Myocyte (in vitro differentiated cells): ENCODE results near the gene CD47. TPM values are rescaled to one million over a fixed set of nuclear protein-coding genes. Genes with fewer than 3 reads are reported as not detected.

ENCODE experiments used
- DNase-seq: peaks from one replicate; pipeline ENCODE4 v3.0.0-alpha.2; 2012; ENCODE audit warnings: low read depth
- total RNA-seq: library from RNA; depleted of rRNA; stranded (reverse); fragments of >200 nt; gene quantifications from 2 replicates; pipeline ENCODE4 v1.2.3, GENCODE V29; 2014

The CD47 gene
- total RNA-seq, 1 donor from 2014 or later = 74.2 TPM

GRCh38 chr3:108053067-108053466, 37.8 kb downstream of the CD47 start:
- peak; percentile 10 for DNase-seq

DNA sequence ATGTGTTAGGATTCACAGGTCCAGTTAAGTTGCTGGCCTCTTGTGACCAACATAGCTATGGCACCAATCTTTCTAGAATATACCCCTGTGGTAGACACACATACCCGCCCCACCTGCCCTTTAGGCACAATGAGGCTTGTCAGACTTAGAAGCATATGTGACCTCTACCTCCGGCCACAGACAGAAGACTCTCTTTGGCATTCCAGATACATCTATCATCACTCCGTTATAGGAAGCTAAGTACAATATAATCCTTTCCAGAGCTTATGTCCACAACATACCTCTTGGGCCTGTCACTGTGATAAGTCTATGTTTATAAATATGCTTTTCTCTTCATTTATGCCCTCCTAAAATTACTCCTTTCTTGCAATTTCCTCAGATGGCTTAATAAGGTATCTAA, 39.8 kb downstream of the CD47 start:
- DNase-seq = peak; percentile 34

DNA sequence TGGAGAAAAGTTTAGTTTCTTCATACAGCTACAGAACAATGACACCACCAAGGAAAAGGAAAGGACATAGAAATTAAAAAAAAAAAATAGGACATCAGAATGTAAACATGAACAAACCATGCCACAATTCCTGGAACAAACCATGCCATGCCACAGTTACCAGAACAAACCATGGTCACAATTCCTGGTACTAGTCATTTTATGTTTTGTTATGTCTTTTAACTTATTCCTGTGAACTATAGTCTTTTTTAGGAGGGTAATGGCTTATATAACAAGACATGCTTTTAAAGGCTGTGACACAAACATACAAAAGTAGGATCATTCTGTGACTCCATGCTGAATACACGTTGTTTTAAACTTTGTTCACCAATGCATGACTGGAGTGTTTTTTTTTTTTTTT, 42.8 kb downstream of the CD47 start:
- no peak for DNase-seq

DNA sequence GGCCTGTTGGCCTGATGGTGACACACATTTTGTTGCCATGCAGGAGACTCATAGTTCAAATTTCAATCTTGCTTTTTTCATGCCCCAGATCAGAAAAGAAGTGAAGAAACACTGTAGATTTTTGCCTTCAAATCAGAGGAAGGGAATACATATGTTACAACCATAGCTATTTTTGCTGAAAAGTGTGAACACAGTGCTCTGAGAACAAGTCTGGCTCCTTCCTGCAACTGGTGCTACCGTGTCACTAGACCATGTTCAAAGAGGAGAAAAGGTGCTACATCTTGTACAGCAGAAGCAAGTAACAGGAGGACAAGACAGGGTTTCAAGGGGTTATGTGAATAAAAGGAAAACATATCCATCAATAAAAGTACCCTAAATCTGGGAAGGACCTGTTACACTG, 44.6 kb downstream of the CD47 start:
- no peak for DNase-seq

DNA sequence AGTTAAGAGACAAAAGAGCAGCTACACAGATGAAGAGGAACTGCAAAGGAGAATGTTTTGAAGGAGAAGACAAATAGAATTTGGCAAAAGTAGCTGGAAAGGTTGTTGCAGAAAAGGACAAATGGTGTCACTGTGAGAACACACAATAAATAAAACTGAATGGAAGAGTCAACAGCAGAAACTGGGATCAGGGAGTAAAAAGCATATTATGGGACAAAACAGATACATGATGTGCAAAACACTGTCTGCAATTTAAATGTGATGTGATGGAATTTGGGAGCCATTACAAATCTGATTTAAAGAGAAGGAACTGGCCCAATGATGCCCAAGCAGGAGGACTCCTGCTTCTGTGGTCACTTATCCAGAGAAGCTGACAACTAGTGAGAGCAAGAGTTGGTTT, 46.1 kb downstream of the CD47 start:
- DNase-seq = no peak

- no peak for DNase-seq
Measured at GRCh38 chr3:108042300-108042699, 48.5 kb downstream of the CD47 start.

DNA sequence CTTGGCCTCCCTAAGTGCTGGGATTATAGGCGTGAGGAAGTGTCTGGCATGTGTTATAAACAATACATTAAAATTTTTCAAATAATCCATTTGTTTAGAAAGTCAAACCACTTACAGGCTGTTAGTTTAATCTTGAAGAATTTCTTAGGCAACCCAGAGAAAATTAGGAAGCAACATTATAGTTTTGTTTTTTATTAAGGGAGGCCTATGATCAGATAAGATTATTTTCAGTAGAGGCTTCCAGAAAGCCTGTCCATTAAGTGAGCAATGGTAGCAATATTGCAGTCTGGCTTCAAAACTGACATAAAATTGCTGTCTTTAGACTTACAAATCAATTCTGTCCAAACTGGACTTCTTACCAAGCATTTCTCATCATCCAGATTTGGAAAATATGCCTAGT, 49.6 kb downstream of the CD47 start:
- no peak for DNase-seq

GRCh38 chr3:108037770-108038169, 53.1 kb downstream of the CD47 start:
- no peak for DNase-seq

- no peak for DNase-seq
Measured at GRCh38 chr3:108036984-108037741, 53.7 kb downstream of the CD47 start.

DNA sequence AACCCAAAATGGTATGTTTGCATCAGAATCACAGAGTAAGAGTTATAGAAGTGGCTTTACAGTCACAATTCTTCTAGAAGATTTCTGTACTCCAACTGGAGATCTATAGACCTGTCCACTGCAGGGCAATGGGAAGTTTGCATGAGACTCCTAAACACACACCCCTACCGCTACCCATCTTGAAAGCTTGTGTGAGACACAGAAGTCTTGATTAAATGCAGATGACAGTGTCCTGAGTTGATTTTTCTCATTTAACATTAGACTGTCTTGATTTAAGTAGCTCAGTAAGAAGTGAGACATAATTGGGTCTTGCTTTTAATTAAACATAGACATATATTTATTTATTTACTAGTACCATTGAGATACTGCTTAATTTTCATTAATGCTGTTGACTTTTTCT, 54.4 kb downstream of the CD47 start:
- no peak for DNase-seq

DNA sequence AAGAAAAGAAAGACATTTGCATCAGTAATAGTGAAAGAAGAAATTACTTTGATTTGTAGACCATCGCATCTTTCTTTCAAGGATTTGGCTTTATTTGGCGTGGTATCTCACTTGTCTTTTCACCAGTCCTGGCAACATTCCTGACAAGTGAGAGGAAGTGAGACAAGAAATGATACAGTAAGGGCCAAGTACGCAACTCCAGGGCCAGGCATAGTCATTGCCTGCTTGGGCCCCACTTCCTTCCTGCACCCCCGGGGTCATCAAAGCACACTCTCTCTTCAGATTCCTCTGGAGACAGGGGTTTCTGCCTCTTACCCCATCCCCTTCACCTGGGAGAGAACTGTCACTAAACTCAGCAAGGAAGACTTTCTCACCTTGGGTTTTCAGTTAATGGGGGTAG, 55.1 kb downstream of the CD47 start:
- DNase-seq = no peak

GRCh38 chr3:108031895-108032294, 58.9 kb downstream of the CD47 start:
- DNase-seq = no peak

DNA sequence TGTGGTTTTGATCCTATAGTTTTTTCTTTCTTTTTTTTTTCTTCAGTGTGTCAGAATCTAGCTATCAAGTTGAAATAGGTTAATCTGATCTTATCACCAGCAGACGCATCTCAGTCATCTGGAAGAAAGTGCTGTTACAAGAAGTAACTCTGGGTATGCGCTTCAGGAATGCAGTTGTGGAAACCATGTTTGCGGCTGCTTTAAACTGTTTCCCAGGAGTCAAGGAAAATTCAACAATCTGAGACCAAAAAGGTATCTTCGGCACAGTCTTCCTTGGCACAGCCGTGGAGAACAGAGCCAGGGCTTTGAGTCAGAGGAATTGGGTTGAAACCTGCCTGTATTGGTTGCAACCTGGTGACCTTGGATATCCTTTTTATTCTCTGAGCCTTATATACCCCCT, 59.9 kb downstream of the CD47 start:
- DNase-seq = no peak

- no peak for DNase-seq
Measured at GRCh38 chr3:108029466-108029865, 61.4 kb downstream of the CD47 start.

DNA sequence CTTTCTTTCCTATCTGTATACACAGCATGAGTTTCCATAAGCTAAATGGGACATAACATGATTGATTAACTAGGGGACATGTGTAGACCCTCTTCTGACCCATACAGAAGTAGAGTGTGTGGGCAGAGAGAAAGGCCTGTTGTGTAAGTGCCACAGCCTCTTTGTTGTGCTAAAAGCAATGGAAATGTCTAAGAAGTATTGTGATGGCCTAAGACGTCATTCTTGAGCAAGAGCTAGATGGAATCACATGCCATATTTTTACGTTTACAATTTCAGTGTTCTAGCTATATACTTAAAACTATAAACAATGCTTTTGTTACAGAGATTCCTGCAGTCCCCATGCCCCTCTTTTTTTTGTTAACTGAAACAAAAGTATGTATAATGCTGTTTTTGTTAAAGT, 61.9 kb downstream of the CD47 start:
- no peak for DNase-seq

GRCh38 chr3:108025177-108025576, 65.7 kb downstream of the CD47 start:
- DNase-seq = no peak

DNA sequence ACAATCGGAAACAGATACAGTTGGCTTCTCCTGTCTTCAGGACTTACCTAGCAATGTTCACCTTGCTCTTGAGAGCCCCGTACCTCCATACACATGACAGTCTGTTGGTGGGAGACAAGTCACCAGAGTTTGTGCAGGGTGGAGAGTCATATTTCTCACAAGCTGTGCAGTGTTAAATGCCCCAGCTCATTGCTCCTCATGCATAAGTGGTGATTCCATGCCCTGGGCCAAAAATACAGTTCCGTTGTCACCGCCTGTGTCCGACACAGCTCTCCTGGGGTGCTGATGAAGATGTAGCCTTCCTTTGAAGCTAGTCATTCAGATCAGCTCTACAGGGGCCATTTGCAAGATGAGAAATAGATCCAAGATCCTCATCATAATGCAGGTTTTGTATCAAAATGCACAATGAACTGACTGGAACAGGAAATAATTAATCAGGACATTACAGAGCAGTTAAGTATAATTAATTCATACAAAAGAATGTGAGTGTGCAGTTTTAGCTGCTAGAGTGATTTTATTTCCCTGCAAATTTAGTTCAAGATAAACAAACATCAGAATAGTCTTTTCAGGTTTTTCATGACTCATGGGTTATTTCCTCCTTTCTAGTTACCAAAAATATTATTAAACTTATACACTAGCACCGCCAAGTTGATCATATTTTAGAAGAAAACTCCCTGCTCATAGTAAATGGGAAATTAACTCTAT, 66.5 kb downstream of the CD47 start:
- no peak for DNase-seq

GRCh38 chr3:108022256-108023150, 68.3 kb downstream of the CD47 start:
- DNase-seq = no peak

- no peak for DNase-seq
Measured at GRCh38 chr3:108021533-108021932, 69.3 kb downstream of the CD47 start.

- no peak for DNase-seq
Measured at GRCh38 chr3:108021131-108021530, 69.7 kb downstream of the CD47 start.

DNA sequence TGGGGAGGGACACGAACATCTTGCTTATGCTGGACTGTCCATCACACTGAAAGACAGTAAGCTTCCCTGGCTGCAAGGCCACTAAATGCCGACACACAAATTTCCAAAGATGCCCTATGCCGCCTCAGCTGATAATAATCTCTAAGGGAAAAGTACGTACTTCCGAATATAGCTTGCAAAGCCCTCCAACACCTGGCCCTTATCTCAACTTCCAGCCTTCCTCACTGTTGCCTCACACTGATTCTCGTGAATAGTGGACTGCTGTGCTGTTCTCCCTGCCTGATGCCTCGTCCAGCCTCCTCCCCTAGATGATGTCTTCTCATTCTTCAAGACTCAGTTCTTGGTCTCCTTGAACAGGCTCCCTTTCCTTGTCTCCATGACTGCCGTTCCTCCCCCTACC, 72.3 kb downstream of the CD47 start:
- DNase-seq = no peak

DNA sequence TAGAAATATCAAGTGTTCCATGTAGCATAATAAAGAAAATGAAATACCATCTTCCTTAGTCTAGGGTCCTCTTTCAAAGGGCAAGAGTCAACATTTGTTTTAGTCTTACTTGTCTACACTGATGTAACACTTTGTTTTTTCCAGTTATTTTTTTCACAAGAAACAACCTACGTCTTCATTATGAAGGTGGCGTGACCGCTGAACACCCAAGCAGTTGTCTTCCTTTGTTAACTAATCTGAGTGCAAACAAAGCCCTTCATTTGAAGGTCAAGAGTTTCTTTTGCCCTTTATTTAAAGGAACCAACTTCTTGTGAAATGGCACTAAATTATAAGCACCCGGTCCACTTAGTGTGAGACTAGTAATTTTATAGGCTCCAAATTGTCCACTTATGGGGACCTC, 73.2 kb downstream of the CD47 start:
- no peak for DNase-seq
